Ovary (tissue), 9 donors: ENCODE measurements around the gene SLC9A2. TPM values are rescaled to one million over a fixed set of nuclear protein-coding genes. Genes with fewer than 3 reads are reported as not detected.

ENCODE experiments used
- DNase-seq, 5 donors: peaks; one replicate each; pipeline ENCODE4 v3.0.0-alpha.2; 2019 to 2020
- H3K27ac ChIP-seq, 2 donors: fragments of 200-600 bp; one replicate each; pipeline versions ENCODE4 v1.5.1 to v1.8.0; 2019 to 2022
- H3K27me3 ChIP-seq: fragments of 200-600 bp; one replicate; pipeline ENCODE4 v1.8.0; 2022
- H3K36me3 ChIP-seq: fragments of 200-600 bp; sonication (generic); one replicate; pipeline ENCODE4 v1.5.1; 2019
- H3K4me1 ChIP-seq: one replicate; pipeline ENCODE4 v1.8.1; 2013; ENCODE audit warnings: mild to moderate bottlenecking, moderate library complexity; ENCODE audit not compliant: insufficient read depth
- H3K4me3 ChIP-seq: fragments of 200-600 bp; sonication (generic); one replicate; pipeline ENCODE4 v1.5.1; 2017
- H3K9me3 ChIP-seq, 2 donors: fragments of 200-600 bp in 1 of 2; sonication (generic) in 1 of 2; one replicate each; pipeline versions ENCODE4 v1.5.1 to v1.8.1; 2013 to 2019; ENCODE audit warnings: mild to moderate bottlenecking in 1 of 2, moderate library complexity in 1 of 2
- CTCF ChIP-seq, 3 donors: fragments of 450-650 bp in 2 of 3; fragments of 200-600 bp in 1 of 3; IDR thresholded peaks; one replicate each; pipeline versions ENCODE4 v1.5.1 to v1.8.0; 2016 to 2022; ENCODE audit warnings: antibody characterized with exemption in 3 of 3, mild to moderate bottlenecking in 1 of 3
- EP300 ChIP-seq: sonication (generic); formaldehyde crosslinking; IDR thresholded peaks from one replicate; pipeline ENCODE4 v1.6.1; 2017; ENCODE audit warnings: antibody characterized with exemption
- POLR2A ChIP-seq: fragments of 450-650 bp; IDR thresholded peaks from one replicate; pipeline ENCODE4 v1.6.1; 2017; ENCODE audit warnings: antibody characterized with exemption, mild to moderate bottlenecking, moderate library complexity
- WGBS, 3 donors: extraction: QIAGEN DNeasy Blood & Tissue Kit in 1 of 3; methylation state at CpG; one replicate each; pipeline versions ENCODE4 v1.1.5 to v1.1.7; 2013 to 2017; 5-methylcytosine and 5-hydroxymethylcytosine counted together
- intact Hi-C, 4 donors: fragments of 100-400 bp; cut with DNase I; formaldehyde crosslinking; loops; one replicate each; pipeline versions ENCODE4 v1.11.0 to v1.15.1; 2022 to 2023
- polyA plus RNA-seq, 2 donors: library from polyadenylated mRNA; stranded (reverse); fragments of 200-250 nt in 1 of 2; fragments of 350-450 nt in 1 of 2; fragmentation: Illumina TruSeq in 1 of 2; extraction: RNeasy Lipid Tissue Mini Kit (QIAGEN cat#74804) in 1 of 2; gene quantifications; one replicate each; pipeline ENCODE4 v1.2.3, GENCODE V29; 2013 to 2014
- total RNA-seq, 7 donors: library from RNA; depleted of rRNA in 2 of 7; stranded (reverse); fragments of >200 nt in 2 of 7; fragmentation: NEBNext Ultra II Directional in 3 of 7; extraction: Animal tissue kit (Norgen Biotek cat#: 25700) in 3 of 7; gene quantifications; one replicate each; pipeline versions ENCODE4 v1.1.0 to v1.2.4, GENCODE V29; 2016 to 2023
- donor health status: DM: no; HTN: no; CAD: no; lungs with moderate emphysema.
- donor health status: DM: no; HTN: no; CAD: no.
- donor health status: Bipolar disorder and iron deficiency.
- donor health status: DM: yes; HTN: yes; CAD: no.
- donor health status: DM: no; HTN: no; CAD: no.
- donor health status: DM: yes; HTN: yes; CAD: no.

SLC9A2 gene
- total and polyA plus RNA-seq, 9 donors: 0.08 to 0.46 (median 0.15) TPM; not detected in 5

- H3K9me3 ChIP-seq: no peaks in the 10 kb centered on the region
- DNase-seq: no peak
These were observed 26.8 kb upstream of the SLC9A2 start for GRCh38 chr2:102592601-102593000.

DNA sequence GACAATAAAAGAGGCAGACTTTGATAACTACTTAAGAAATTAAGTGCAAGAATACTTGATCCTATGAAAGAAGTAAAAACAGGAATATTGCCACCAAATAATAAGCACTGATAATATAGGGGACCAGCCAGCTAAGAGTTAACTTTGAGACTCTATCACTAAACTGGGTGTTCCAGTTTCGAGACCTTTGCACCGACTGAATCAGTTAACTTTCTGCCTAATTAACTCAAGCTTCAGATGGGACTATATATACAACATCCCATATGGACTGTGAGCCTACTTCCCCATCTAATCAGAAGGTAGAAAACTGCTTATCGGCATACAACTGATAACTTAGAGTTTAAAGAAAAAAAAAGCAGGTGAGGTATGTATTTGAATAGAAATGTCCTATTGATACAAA is 25.8 kb upstream of the SLC9A2 start:
- no peaks in the 10 kb centered on the region for H3K9me3 ChIP-seq
- no peaks in the 10 kb centered on the region for H3K27me3 ChIP-seq
- H3K4me3 ChIP-seq: no peak overlapping the region
- H3K27ac ChIP-seq: no peak overlapping the region
- TF ChIP-seq EP300 (no peak), POLR2A (no peak), CTCF (IDR thresholded peaks at IDR 0.05) (no peak)
- 41 to 50% (median 43%) methylated on average over 3 of the region's 3 CpGs for WGBS, 3 donors
- no peaks in the 10 kb centered on the region for H3K4me1 ChIP-seq
- no peak for DNase-seq
- no peaks in the 10 kb centered on the region for H3K36me3 ChIP-seq
- intact Hi-C loops: no loop called here

More at GRCh38 chr2:102592601-102593000, 26.8 kb upstream of the SLC9A2 start:
- Histone ChIP-seq H3K4me3 (no peak overlapping the region), H3K27ac (no peak overlapping the region), H3K36me3 (no peaks in the 10 kb centered on the region), H3K4me1 (no peaks in the 10 kb centered on the region), H3K27me3 (no peaks in the 10 kb centered on the region)
- intact Hi-C loops: no loop called here
- WGBS, 3 donors: 83 to 87% (median 84%) methylated on average over 2 of the region's 2 CpGs
- TF ChIP-seq POLR2A: no peak
- no peak for TF ChIP-seq EP300
- TF ChIP-seq CTCF (IDR thresholded peaks at IDR 0.05): no peak

DNA sequence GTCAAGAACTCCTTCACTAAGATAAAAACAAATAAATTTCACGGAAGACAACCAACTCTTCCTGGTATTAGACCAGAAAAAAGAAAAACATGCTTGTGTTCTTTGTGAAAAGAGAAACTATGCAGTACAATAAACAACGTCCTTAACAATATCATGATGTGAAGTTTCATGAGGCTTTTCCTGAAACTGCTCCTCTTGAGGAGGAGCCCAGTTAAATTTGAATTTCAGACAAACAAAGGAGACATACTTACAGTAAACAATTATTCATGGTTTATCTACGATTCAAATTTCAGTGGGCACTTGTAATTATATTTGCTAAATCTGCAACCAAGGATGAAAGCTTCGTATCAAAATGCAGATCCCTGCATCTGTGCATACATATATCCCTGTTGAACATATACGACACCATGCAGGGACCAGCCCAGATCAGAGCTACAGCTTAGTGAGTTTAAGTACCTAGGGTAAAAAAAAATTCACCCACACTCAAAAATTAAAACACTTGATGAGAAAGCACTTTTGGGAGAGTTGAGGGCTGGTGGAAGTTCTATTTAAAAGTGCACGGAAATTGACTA is 24.8 kb upstream of the SLC9A2 start:
- H3K4me1 ChIP-seq: no peaks in the 10 kb centered on the region
- TF ChIP-seq EP300 (no peak), CTCF (IDR thresholded peaks at IDR 0.05) (no peak), POLR2A (no peak)
- H3K9me3 ChIP-seq: no peaks in the 10 kb centered on the region
- H3K27ac ChIP-seq: no peak overlapping the region
- no peak overlapping the region for H3K4me3 ChIP-seq
- no peak for DNase-seq
- intact Hi-C loops: no loop called here
- no peaks in the 10 kb centered on the region for H3K36me3 ChIP-seq
- 62 to 75% (median 66%) methylated on average over 6 of the region's 6 CpGs for WGBS, 3 donors
- H3K27me3 ChIP-seq: no peaks in the 10 kb centered on the region

DNA sequence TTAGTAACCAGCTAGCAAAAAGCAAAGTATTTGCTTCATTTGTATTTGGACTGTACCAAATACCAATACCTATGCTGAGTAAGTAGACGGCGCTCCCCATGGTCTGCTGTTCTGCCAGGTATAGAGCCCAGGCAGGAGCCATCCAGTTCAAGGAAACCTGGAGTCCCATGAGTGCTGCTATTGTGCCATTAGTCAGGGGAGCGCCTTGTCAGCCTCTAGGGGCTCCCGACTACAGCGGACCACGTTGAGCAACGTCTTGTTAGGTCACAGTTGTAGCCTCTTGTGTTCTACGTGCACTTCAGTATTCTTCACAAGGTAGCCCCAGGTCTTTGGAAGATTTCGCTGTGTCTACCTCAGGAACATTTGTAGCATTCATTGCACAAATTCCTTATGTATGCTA is 21.6 kb upstream of the SLC9A2 start:
- H3K27ac ChIP-seq: no peak overlapping the region
- no peak for DNase-seq
- no peaks in the 10 kb centered on the region for H3K27me3 ChIP-seq
- 62 to 67% (median 65%) methylated on average over 9 of the region's 9 CpGs for WGBS, 3 donors
- no peak overlapping the region for H3K4me3 ChIP-seq
- intact Hi-C loops: no loop called here
- H3K36me3 ChIP-seq: no peaks in the 10 kb centered on the region
- no peaks in the 10 kb centered on the region for H3K9me3 ChIP-seq
- TF ChIP-seq EP300 (no peak), POLR2A (no peak), CTCF (IDR thresholded peaks at IDR 0.05) (no peak)
- no peaks in the 10 kb centered on the region for H3K4me1 ChIP-seq
